H1 (cell line): ENCODE measurements around the gene ITLN1. TPM values are rescaled to one million over a fixed set of nuclear protein-coding genes. Genes with fewer than 3 reads are reported as not detected.

ENCODE experiments used
- CTCF ChIA-PET: fragments of 300-600 bp; sonication (Branson Sonifier 250); formaldehyde crosslinking; loops from one replicate; lab custom pipeline; 2021; ENCODE audit not compliant: partially characterized antibody; lab: Charles Lee
- POLR2A ChIA-PET: fragments of 300-600 bp; sonication (Branson Sonifier 250); formaldehyde crosslinking; loops from one replicate; lab custom pipeline; 2021; ENCODE audit warnings: inconsistent platforms; ENCODE audit not compliant: partially characterized antibody; lab: Charles Lee
- DNase-seq, 2 experiments: peaks; one replicate each; pipeline versions ENCODE4 v3.0.0 to v3.0.0-alpha.2; 2010 to 2022; ENCODE audit warnings: low spot score in 2 of 2, low read depth in 1 of 2, mixed read lengths in 1 of 2
- FAIRE-seq: peaks from 2 replicates; lab custom pipeline; 2011; peaks lifted over from hg19 to GRCh38; lab: Jason Lieb, UNC
- H2AFZ ChIP-seq: 2 replicates; pipeline ENCODE4 v1.8.1; 2012; ENCODE audit warnings: low read length, inconsistent platforms
- H2AK5ac ChIP-seq: 2 replicates; pipeline ENCODE4 v1.6.1; 2013; ENCODE audit warnings: low read depth, low read length
- H2BK120ac ChIP-seq: replicated peaks from 2 replicates; pipeline ENCODE3; 2013; ENCODE audit warnings: low read depth, low read length, inconsistent platforms
- H2BK12ac ChIP-seq: 2 replicates; pipeline ENCODE4 v1.6.1; 2013; ENCODE audit warnings: low read depth, low read length
- H2BK15ac ChIP-seq: 2 replicates; pipeline ENCODE4 v1.6.1; 2013; ENCODE audit warnings: low read length
- H2BK20ac ChIP-seq: 2 replicates; pipeline ENCODE4 v1.6.1; 2013; ENCODE audit warnings: low read length
- H2BK5ac ChIP-seq: 2 replicates; pipeline ENCODE4 v1.6.1; 2013; ENCODE audit warnings: low read depth, low read length
- H3K14ac ChIP-seq: 2 replicates; pipeline ENCODE4 v1.6.1; 2013; ENCODE audit warnings: inconsistent platforms; ENCODE audit not compliant: insufficient read length
- H3K18ac ChIP-seq: 2 replicates; pipeline ENCODE4 v1.6.1; 2013; ENCODE audit warnings: low read length; ENCODE audit errors: extremely low read depth
- H3K23ac ChIP-seq: 2 replicates; pipeline ENCODE4 v1.6.1; 2013; ENCODE audit warnings: inconsistent platforms; ENCODE audit not compliant: insufficient read length
- H3K23me2 ChIP-seq: 2 replicates; pipeline ENCODE4 v1.6.1; 2013; ENCODE audit warnings: low read depth, low read length
- H3K27ac ChIP-seq: 2 replicates; pipeline ENCODE4 v1.6.1; 2011; ENCODE audit warnings: low read depth, low read length, inconsistent platforms
- H3K27me3 ChIP-seq, 4 experiments: replicated peaks in 1 of 4; 1 replicate in 1 of 4; 2 replicates in 3 of 4; pipeline versions ENCODE4 v1.6.1 to v1.8.1; 2011 to 2013; ENCODE audit warnings: low read length in 3 of 4, mild to moderate bottlenecking in 3 of 4, inconsistent platforms in 2 of 4, mixed read lengths in 2 of 4, moderate library complexity in 1 of 4; ENCODE audit not compliant: control insufficient read depth in 3 of 4, insufficient read depth in 3 of 4; ENCODE audit errors: extremely low read depth in 1 of 4
- H3K36me3 ChIP-seq, 4 experiments: 2 replicates each; pipeline versions ENCODE4 v1.6.1 to v1.8.1; 2011 to 2013; ENCODE audit warnings: mild to moderate bottlenecking in 4 of 4, low read length in 3 of 4, moderate library complexity in 2 of 4, control low read depth in 1 of 4, inconsistent platforms in 1 of 4; ENCODE audit not compliant: insufficient read depth in 4 of 4, control insufficient read depth in 2 of 4
- H3K4ac ChIP-seq: replicated peaks from 2 replicates; pipeline ENCODE3; 2013; ENCODE audit warnings: low read length, low read depth, mixed read lengths, inconsistent platforms; ENCODE audit not compliant: insufficient read length
- H3K4me1 ChIP-seq, 4 experiments: replicated peaks in 1 of 4; 1 replicate in 1 of 4; 2 replicates in 3 of 4; pipeline versions ENCODE4 v1.6.1 to v1.8.1; 2011 to 2013; ENCODE audit warnings: low read length in 3 of 4, inconsistent platforms in 2 of 4, mixed read lengths in 1 of 4; ENCODE audit not compliant: insufficient read depth in 4 of 4, control insufficient read depth in 3 of 4
- H3K4me2 ChIP-seq, 2 experiments: 2 replicates each; pipeline versions ENCODE4 v1.6.1 to v1.8.1; 2011 to 2013; ENCODE audit warnings: low read depth in 2 of 2, low read length in 2 of 2, control low read depth in 1 of 2, inconsistent platforms in 1 of 2, mild to moderate bottlenecking in 1 of 2; ENCODE audit not compliant: insufficient read depth in 1 of 2
- H3K4me3 ChIP-seq, 4 experiments: fragments of 200-600, 300-600 bp in 1 of 4; sonication (generic), shearing (Covaris generic), sonication (Bioruptor Twin) in 1 of 4; 2 replicates each; pipeline versions ENCODE4 v1.5.1 to v1.8.1; 2011 to 2016; ENCODE audit warnings: low read length in 4 of 4, low read depth in 3 of 4, control low read depth in 2 of 4, inconsistent platforms in 2 of 4, mild to moderate bottlenecking in 2 of 4, mixed read lengths in 1 of 4, moderate library complexity in 1 of 4; ENCODE audit not compliant: insufficient read depth in 2 of 4; ENCODE audit errors: extremely low read depth in 1 of 4
- H3K56ac ChIP-seq: replicated peaks from 2 replicates; pipeline ENCODE3; 2013; ENCODE audit warnings: low read depth, mild to moderate bottlenecking, mixed read lengths, low read length, inconsistent platforms; ENCODE audit not compliant: insufficient read length
- H3K79me1 ChIP-seq: 2 replicates; pipeline ENCODE4 v1.6.1; 2013; ENCODE audit warnings: low read depth, low read length, control low read depth
- H3K79me2 ChIP-seq, 2 experiments: 2 replicates each; pipeline versions ENCODE4 v1.6.1 to v1.8.1; 2012 to 2013; ENCODE audit warnings: low read length in 2 of 2, mild to moderate bottlenecking in 2 of 2, inconsistent platforms in 1 of 2; ENCODE audit not compliant: insufficient read depth in 2 of 2, control insufficient read depth in 1 of 2
- H3K9ac ChIP-seq, 4 experiments: replicated peaks in 1 of 4; 1 replicate in 1 of 4; 2 replicates in 3 of 4; pipeline versions ENCODE4 v1.6.1 to v1.8.1; 2011 to 2013; ENCODE audit warnings: low read depth in 3 of 4, low read length in 3 of 4, control low read depth in 2 of 4, mild to moderate bottlenecking in 2 of 4, moderate library complexity in 2 of 4, inconsistent platforms in 1 of 4; ENCODE audit errors: extremely low read depth in 1 of 4
- H3K9me3 ChIP-seq, 2 experiments: 2 replicates each; pipeline versions ENCODE4 v1.6.1 to v1.8.1; 2012 to 2013; ENCODE audit warnings: mild to moderate bottlenecking in 2 of 2, moderate library complexity in 2 of 2, control low read depth in 1 of 2, inconsistent platforms in 1 of 2, low read depth in 1 of 2, low read length in 1 of 2, mixed read lengths in 1 of 2; ENCODE audit not compliant: insufficient read depth in 2 of 2
- H4K20me1 ChIP-seq, 2 experiments: replicated peaks in 1 of 2; 2 replicates each; pipeline versions ENCODE3 to v1.8.1; 2011 to 2013; ENCODE audit warnings: inconsistent platforms in 2 of 2, low read length in 2 of 2, mild to moderate bottlenecking in 1 of 2; ENCODE audit not compliant: insufficient read depth in 2 of 2, control insufficient read depth in 1 of 2
- H4K5ac ChIP-seq: 2 replicates; pipeline ENCODE4 v1.6.1; 2013; ENCODE audit warnings: low read length, low read depth, mixed read lengths, inconsistent platforms; ENCODE audit not compliant: insufficient read length
- H4K8ac ChIP-seq: 2 replicates; pipeline ENCODE4 v1.8.0; 2013; ENCODE audit warnings: mild to moderate bottlenecking, moderate library complexity, low read length, inconsistent platforms; ENCODE audit not compliant: insufficient read depth; ENCODE audit errors: extremely low read depth
- H4K91ac ChIP-seq: replicated peaks from 2 replicates; pipeline ENCODE3; 2013; ENCODE audit warnings: low read length, mixed read lengths, inconsistent platforms; ENCODE audit not compliant: insufficient read length
- ATF2 ChIP-seq: IDR thresholded peaks from 2 replicates; pipeline ENCODE4 v1.6.1; 2012; ENCODE audit warnings: low read length, inconsistent platforms
- CBX5 ChIP-seq: fragments of 300-800, 300-1000 bp; sonication (generic); IDR thresholded peaks from 2 replicates; pipeline ENCODE4 v1.7.1; 2016; ENCODE audit warnings: antibody characterized with exemption, low read length, low read depth
- HDAC6 ChIP-seq: IDR thresholded peaks from one replicate; pipeline ENCODE4 v1.7.1; 2012; ENCODE audit warnings: low read depth, mild to moderate bottlenecking, inconsistent platforms, low read length, moderate library complexity
- JUND ChIP-seq: IDR thresholded peaks from 2 replicates; pipeline ENCODE4 v1.6.1; 2011; ENCODE audit warnings: mild to moderate bottlenecking, improper control_type of control experiment, low read length
- RAD21 ChIP-seq, 2 experiments: IDR thresholded peaks in 1 of 2; conservative IDR thresholded peaks in 1 of 2; 2 replicates each; pipeline ENCODE4 v1.6.1; 2011; ENCODE audit warnings: low read depth in 2 of 2, low read length in 2 of 2, improper control_type of control experiment in 1 of 2, inconsistent platforms in 1 of 2, mild to moderate bottlenecking in 1 of 2, moderate library complexity in 1 of 2
- RFX5 ChIP-seq: IDR thresholded peaks from 2 replicates; pipeline ENCODE4 v1.6.1; 2011; ENCODE audit warnings: low read depth, low read length, improper control_type of control experiment, borderline replicate concordance
- SIN3A ChIP-seq, 2 experiments: IDR thresholded peaks in 1 of 2; conservative IDR thresholded peaks in 1 of 2; 2 replicates each; pipeline ENCODE4 v1.6.1; 2011 to 2012; ENCODE audit warnings: low read length in 2 of 2, improper control_type of control experiment in 1 of 2, low read depth in 1 of 2, mild to moderate bottlenecking in 1 of 2
- USF2 ChIP-seq: IDR thresholded peaks from 2 replicates; pipeline ENCODE4 v1.6.1; 2011; ENCODE audit warnings: low read length, improper control_type of control experiment
- YY1 ChIP-seq: IDR thresholded peaks from 2 replicates; pipeline ENCODE4 v1.6.1; 2011; ENCODE audit warnings: low read depth, mild to moderate bottlenecking, low read length
- WGBS, 2 experiments: shearing (Covaris generic) in 1 of 2; methylation state at CpG; one replicate each; pipeline versions ENCODE4 v1.1.6 to v1.1.7; 2013 to 2015; ENCODE audit warnings: low lambda C conversion rate in 2 of 2, mixed read lengths in 2 of 2, inconsistent platforms in 1 of 2, low coverage in 1 of 2, missing lambda C conversion rate in 1 of 2; ENCODE audit not compliant: insufficient replicate concordance in 2 of 2, insufficient coverage in 1 of 2, insufficient read length in 1 of 2; ENCODE audit errors: extremely low coverage in 1 of 2, missing lambda C conversion rate in 1 of 2; 5-methylcytosine and 5-hydroxymethylcytosine counted together
- polyA plus RNA-seq, 7 experiments: library from polyadenylated mRNA; depleted of rRNA in 3 of 7; stranded (reverse) in 5 of 7; unstranded in 2 of 7; fragments of >200 nt in 5 of 7; fragments of 200-250 nt in 2 of 7; gene quantifications; 1 replicate in 5 of 7; 2 replicates in 1 of 7; 4 replicates in 1 of 7; pipeline versions ENCODE4 v1.2.1 to v1.2.3, GENCODE V29; 2011 to 2013; ENCODE audit warnings: missing spikeins in 2 of 7, mixed read lengths in 2 of 7
- total RNA-seq: library from RNA; stranded (reverse); fragmentation: NEBNext Ultra II Directional; extraction: Animal tissue kit (Norgen Biotek cat#: 25700); gene quantifications from 2 replicates; pipeline ENCODE4 v1.2.1, GENCODE V29; 2021

ITLN1 gene
- total and polyA plus RNA-seq, 2 of the 8 experiments (the other 6 are each of a cell fraction or from before 2014, with no cell fraction given) = not detected

GRCh38 chr1:160905617-160905989 is 20.6 kb upstream of the ITLN1 start:
- no peak for DNase-seq

More at GRCh38 chr1:160905617-160905989, 20.6 kb upstream of the ITLN1 start:
- H2BK20ac ChIP-seq = no peak overlapping the region
- H3K79me2 ChIP-seq = no peaks in the 10 kb centered on the region
- H3K27me3 ChIP-seq = no peaks in the 10 kb centered on the region
- no peaks in the 10 kb centered on the region for H3K4me1 ChIP-seq
- no peak overlapping the region for H4K5ac ChIP-seq
- H3K36me3 ChIP-seq = no peaks in the 10 kb centered on the region
- H2BK15ac ChIP-seq = no peak overlapping the region
- H3K23ac ChIP-seq = no peak overlapping the region
- no peaks in the 10 kb centered on the region for H3K9me3 ChIP-seq
- no peak for TF ChIP-seq SIN3A (conservative IDR thresholded peaks at IDR 0.05 in 1 of 2, IDR thresholded peaks at IDR 0.05 in 1 of 2; ENCODE audit: low read depth in 1 of 2, low read length in 2 of 2)
- TF ChIP-seq JUND = peak; percentile 45; the same call in 1 of the 2 replicates
- TF ChIP-seq RFX5 = no peak
- TF ChIP-seq YY1 = no peak
- no peak for TF ChIP-seq CBX5
- TF ChIP-seq RAD21 (IDR thresholded peaks at IDR 0.05 in 1 of 2, conservative IDR thresholded peaks at IDR 0.05 in 1 of 2; ENCODE audit: low read depth in 2 of 2, low read length in 2 of 2) = peak; percentile 16 to 25; a peak in 3 of 4 replicates
- no peak for TF ChIP-seq HDAC6
- no peak for TF ChIP-seq ATF2
- TF ChIP-seq USF2 = no peak
- TF ChIP-seq, all 59 proteins: peak for 2
- no peak overlapping the region for H2AK5ac ChIP-seq
- H3K79me1 ChIP-seq = no peaks in the 10 kb centered on the region
- H4K8ac ChIP-seq = no peak overlapping the region
- no peak overlapping the region for H2BK120ac ChIP-seq
- H3K14ac ChIP-seq = no peak overlapping the region
- no peak overlapping the region for H3K56ac ChIP-seq
- ChIA-PET CTCF (interaction anchor here (0.8 to 2.3 kb wide), 10 partner anchors 20 to 191 kb away, joined by 3 to 7 read pairs (median 3); partner anchors contain the start of gene ITLN1), POLR2A (no interaction called here)
- no peak overlapping the region for H3K4me3 ChIP-seq
- 0 out of 2 replicates have a peak overlapping the region, but pooled peaks have one; percentile 1 for H2AFZ ChIP-seq
- no peak overlapping the region for H3K9ac ChIP-seq
- no peak overlapping the region for H3K18ac ChIP-seq
- no peaks in the 10 kb centered on the region for H4K20me1 ChIP-seq
- no peak overlapping the region for H2BK5ac ChIP-seq
- H3K4ac ChIP-seq = no peak overlapping the region
- no peak overlapping the region for H4K91ac ChIP-seq
- H3K4me2 ChIP-seq = no peak overlapping the region
- 86% methylated on average over 4 of the region's 4 CpGs; no CpG with 5 or more reads in 1 of the 2 experiments for WGBS, 2 experiments
- H3K27ac ChIP-seq = no peak overlapping the region
- no peak for FAIRE-seq
- H2BK12ac ChIP-seq = no peak overlapping the region
- H3K23me2 ChIP-seq = no peaks in the 10 kb centered on the region
